HEK293 (cell line): ENCODE data around the gene CNPPD1.
A peak's percentile ranks its signal among the peaks of the same experiment; 100 is the strongest.

Experiments
- CTCF ChIA-PET: fragments of 350-600 bp; formaldehyde crosslinking; extraction: SDS; loops from one replicate; lab custom pipeline; 2021; ENCODE audit warnings: antibody characterized with exemption; lab: Yijun Ruan, JAX
- POLR2A ChIA-PET: fragments of 300-600 bp; formaldehyde crosslinking; extraction: SDS; loops from one replicate; lab custom pipeline; 2020; ENCODE audit warnings: antibody characterized with exemption, inconsistent platforms; lab: Yijun Ruan, JAX
- H3K27ac ChIP-seq: fragments of 200-500 bp; sonication (Bioruptor generic); 2 replicates; pipeline ENCODE4 v1.5.1; 2014; ENCODE audit warnings: low read depth, low read length, control low read depth, inconsistent platforms; ENCODE audit errors: extremely low read depth
- H3K36me3 ChIP-seq, 2 experiments: fragments of 200-500 bp in 1 of 2; sonication (Bioruptor generic) in 1 of 2; 1 replicate in 1 of 2; 2 replicates in 1 of 2; pipeline ENCODE4 v1.5.1; 2014 to 2017; ENCODE audit warnings: inconsistent platforms in 2 of 2, low read length in 2 of 2; ENCODE audit not compliant: control insufficient read depth in 2 of 2, insufficient read depth in 1 of 2
- H3K4me1 ChIP-seq: fragments of 200-500 bp; sonication (Bioruptor generic); 2 replicates; pipeline ENCODE4 v1.5.1; 2014; ENCODE audit warnings: mild to moderate bottlenecking, low read length, inconsistent platforms; ENCODE audit not compliant: control insufficient read depth, insufficient read depth
- H3K4me3 ChIP-seq: 2 replicates; pipeline ENCODE4 v1.5.1; 2011; ENCODE audit warnings: low read depth, mild to moderate bottlenecking, control low read depth, low read length, moderate library complexity
- H3K9me3 ChIP-seq: fragments of 200-500 bp; sonication (Bioruptor generic); 2 replicates; pipeline ENCODE4 v1.5.1; 2014; ENCODE audit warnings: low read depth, low read length, inconsistent platforms; ENCODE audit not compliant: control insufficient read depth, insufficient read depth
- OVOL3 ChIP-seq: fragments of 450-650 bp; formaldehyde crosslinking; IDR thresholded peaks from 2 replicates; pipeline ENCODE4 v1.5.1; 2016; ENCODE audit warnings: missing biosample characterization, missing genetic modification characterization
- SCRT1 ChIP-seq: fragments of 450-650 bp; formaldehyde crosslinking; IDR thresholded peaks from 2 replicates; pipeline ENCODE4 v1.5.1; 2016; ENCODE audit warnings: missing biosample characterization, missing genetic modification characterization, borderline replicate concordance
- SP7 ChIP-seq: fragments of 450-650 bp; formaldehyde crosslinking; IDR thresholded peaks from 2 replicates; pipeline ENCODE4 v1.5.1; 2016; ENCODE audit warnings: missing biosample characterization, missing genetic modification characterization
- ZBTB1 ChIP-seq: fragments of 450-650 bp; formaldehyde crosslinking; IDR thresholded peaks from 2 replicates; pipeline ENCODE4 v1.5.1; 2016; ENCODE audit warnings: missing biosample characterization, missing genetic modification characterization
- ZBTB44 ChIP-seq: fragments of 450-650 bp; IDR thresholded peaks from 2 replicates; pipeline ENCODE4 v1.5.1; 2018; ENCODE audit warnings: missing biosample characterization, mild to moderate bottlenecking, missing genetic modification characterization
- ZBTB48 ChIP-seq: fragments of 450-650 bp; formaldehyde crosslinking; IDR thresholded peaks from 2 replicates; pipeline ENCODE4 v1.5.1; 2016; ENCODE audit warnings: missing biosample characterization, missing genetic modification characterization
- ZNF175 ChIP-seq: fragments of 450-650 bp; formaldehyde crosslinking; IDR thresholded peaks from 2 replicates; pipeline ENCODE4 v1.5.1; 2016; ENCODE audit warnings: missing biosample characterization, missing genetic modification characterization
- ZNF341 ChIP-seq: fragments of 450-650 bp; formaldehyde crosslinking; IDR thresholded peaks from 2 replicates; pipeline ENCODE4; 2016; ENCODE audit warnings: low read depth, missing biosample characterization, missing genetic modification characterization
- ZNF350 ChIP-seq: fragments of 450-650 bp; formaldehyde crosslinking; IDR thresholded peaks from 2 replicates; pipeline ENCODE4 v1.5.0; 2017; ENCODE audit warnings: missing biosample characterization, mild to moderate bottlenecking, missing genetic modification characterization
- ZNF366 ChIP-seq: fragments of 450-650 bp; formaldehyde crosslinking; conservative IDR thresholded peaks from 2 replicates; pipeline ENCODE4 v1.5.1; 2016; ENCODE audit warnings: missing biosample characterization, missing genetic modification characterization
- ZNF423 ChIP-seq: fragments of 450-650 bp; formaldehyde crosslinking; IDR thresholded peaks from 2 replicates; pipeline ENCODE4 v1.5.1; 2016; ENCODE audit warnings: missing biosample characterization, missing genetic modification characterization
- ZNF571 ChIP-seq: fragments of 450-650 bp; formaldehyde crosslinking; IDR thresholded peaks from 2 replicates; pipeline ENCODE4 v1.5.0; 2017; ENCODE audit warnings: missing biosample characterization, missing genetic modification characterization
- ZNF624 ChIP-seq: fragments of 450-650 bp; formaldehyde crosslinking; IDR thresholded peaks from 2 replicates; pipeline ENCODE4 v1.5.1; 2017; ENCODE audit warnings: missing biosample characterization, missing genetic modification characterization
- ZNF660 ChIP-seq: fragments of 450-650 bp; IDR thresholded peaks from 2 replicates; pipeline ENCODE4 v1.5.1; 2018; ENCODE audit warnings: missing biosample characterization, mild to moderate bottlenecking, missing genetic modification characterization
- ZNF830 ChIP-seq: fragments of 450-650 bp; IDR thresholded peaks from 2 replicates; pipeline ENCODE4 v1.5.0; 2018; ENCODE audit warnings: missing biosample characterization, missing genetic modification characterization, low read depth, mild to moderate bottlenecking, moderate library complexity
- ZSCAN5A ChIP-seq: fragments of 450-650 bp; formaldehyde crosslinking; IDR thresholded peaks from 2 replicates; pipeline ENCODE4 v1.5.1; 2016; ENCODE audit warnings: missing biosample characterization, missing genetic modification characterization

The CNPPD1 gene

GRCh38 chr2:219221957-219222518, 45.3 kb upstream of the CNPPD1 start:
- Histone ChIP-seq H3K27ac (no peak overlapping the region), H3K4me1 (no peaks in the 10 kb centered on the region), H3K9me3 (no peaks in the 10 kb centered on the region), H3K36me3 (peaks cover 7 to 77% of the 10 kb centered on the region in 2 experiments), H3K4me3 (no peak overlapping the region)
- ChIA-PET POLR2A (interaction anchor here (1.4 to 6.2 kb wide), 2 partner anchors 16 to 23 kb away, joined by 4 to 42 read pairs; partner anchors contain the start of genes GLB1L, STK16 and ZFAND2B), CTCF (interaction anchor here (0.6 to 1.2 kb wide), 2 partner anchors 11 to 278 kb away, joined by 3 to 5 read pairs; no protein-coding TSS in a partner anchor)
- no peak for TF ChIP-seq ZNF624 (tag by site-specific recombination)
- TF ChIP-seq ZBTB44, result no peak
- TF ChIP-seq ZNF366 (tag by site-specific recombination), result no peak
- TF ChIP-seq ZBTB48 (tag by site-specific recombination), result no peak
- no peak for TF ChIP-seq ZNF175 (tag by site-specific recombination)
- no peak for TF ChIP-seq ZNF830 (tag by site-specific recombination)
- TF ChIP-seq ZNF571 (tag by site-specific recombination), result no peak
- TF ChIP-seq ZNF660, result no peak
- no peak for TF ChIP-seq OVOL3 (tag by site-specific recombination)
- TF ChIP-seq ZNF423 (tag by site-specific recombination), result no peak
- no peak for TF ChIP-seq SCRT1 (tag by site-specific recombination)
- TF ChIP-seq, all 188 proteins: peak for 0

GRCh38 chr2:219220652-219221402, 44.1 kb upstream of the CNPPD1 start:
- ChIA-PET CTCF (interaction anchor here (0.8 kb wide), 1 partner anchor 74 kb away, joined by 3 read pairs; no protein-coding TSS in a partner anchor), POLR2A (interaction anchor here (0.9 to 6.2 kb wide), 4 partner anchors 9 to 74 kb away, joined by 3 to 42 read pairs (median 4); partner anchors contain the start of genes ANKZF1, ATG9A, GLB1L and STK16)

GRCh38 chr2:219219784-219220532, 43.2 kb upstream of the CNPPD1 start:
- H3K36me3 ChIP-seq, result peaks cover 3 to 76% of the 10 kb centered on the region in 2 experiments
- POLR2A ChIA-PET, result interaction anchor here (1.2 to 6.2 kb wide), 5 partner anchors 7 to 59 kb away, joined by 3 to 42 read pairs (median 6); partner anchors contain the start of genes ANKZF1, ATG9A, DNAJB2 and ZFAND2B
- CTCF ChIA-PET, result interaction anchor here (0.6 to 2.6 kb wide), 3 partner anchors 14 to 75 kb away, joined by 3 to 9 read pairs (median 5); no protein-coding TSS in a partner anchor

More at GRCh38 chr2:219220652-219221402, 44.1 kb upstream of the CNPPD1 start:
- H3K27ac ChIP-seq, result no peak overlapping the region
- no peak overlapping the region for H3K4me3 ChIP-seq
- no peaks in the 10 kb centered on the region for H3K9me3 ChIP-seq
- H3K36me3 ChIP-seq, result peaks cover 0 to 76% of the 10 kb centered on the region in 2 experiments
- no peaks in the 10 kb centered on the region for H3K4me1 ChIP-seq
- peak; percentile 21; the same call in 1 of the 2 replicates for TF ChIP-seq ZBTB48 (tag by site-specific recombination)
- no peak for TF ChIP-seq ZNF341 (tag by site-specific recombination)

More at GRCh38 chr2:219219784-219220532, 43.2 kb upstream of the CNPPD1 start:
- TF ChIP-seq ZBTB1 (tag by site-specific recombination) (no peak), ZSCAN5A (tag by site-specific recombination) (no peak), ZNF350 (tag by site-specific recombination) (no peak), SP7 (tag by site-specific recombination) (no peak)
- H3K4me3 ChIP-seq, result no peak overlapping the region
- no peaks in the 10 kb centered on the region for H3K9me3 ChIP-seq
- H3K4me1 ChIP-seq, result no peaks in the 10 kb centered on the region
- H3K27ac ChIP-seq, result no peak overlapping the region
